Measurements from ENCODE around the gene TBC1D9B.

TBC1D9B gene

GRCh38 chr5:179893076-179893957 lies 14.4 kb downstream of the TBC1D9B start:
- H3K27ac ChIP-seq (ENCODE audit: low read length): no peak overlapping the region
- H3K4me3 ChIP-seq (ENCODE audit: low read length): no peak overlapping the region
- no peaks in the 10 kb centered on the region for H3K4me1 ChIP-seq (ENCODE audit: low read length)
- no peaks in the 10 kb centered on the region for H3K79me2 ChIP-seq (ENCODE audit: low read length)
- peaks cover 71% of the 10 kb centered on the region for H3K36me3 ChIP-seq (replicated peaks; ENCODE audit: low read depth, low read length)
- no peaks in the 10 kb centered on the region for H3K27me3 ChIP-seq (ENCODE audit: low read depth, low read length)
- H3K9me3 ChIP-seq (ENCODE audit: insufficient read depth, low read length): no peaks in the 10 kb centered on the region
- H2AFZ ChIP-seq (ENCODE audit: low read depth, low read length): no peak overlapping the region
- TF ChIP-seq CTCF (IDR thresholded peaks at IDR 0.05; ENCODE audit: low read depth, low read length) (no peak), EZH2phosphoT487 (IDR thresholded peaks at IDR 0.05; ENCODE audit: low read depth) (no peak)
- no peak overlapping the region for H3K4me2 ChIP-seq (ENCODE audit: low read length)
- no peak overlapping the region for H3K9ac ChIP-seq (ENCODE audit: low read length)
- H4K20me1 ChIP-seq (ENCODE audit: insufficient read depth, low read length): no peaks in the 10 kb centered on the region

GRCh38 chr5:179892255-179892654 lies 15.4 kb downstream of the TBC1D9B start:
- Histone ChIP-seq H4K20me1 (ENCODE audit: insufficient read depth, low read length) (no peaks in the 10 kb centered on the region), H3K36me3 (replicated peaks; ENCODE audit: low read depth, low read length) (peaks cover 76% of the 10 kb centered on the region), H3K4me1 (ENCODE audit: low read length) (no peaks in the 10 kb centered on the region), H3K27ac (ENCODE audit: low read length) (no peak overlapping the region), H2AFZ (ENCODE audit: low read depth, low read length) (no peak overlapping the region), H3K79me2 (ENCODE audit: low read length) (no peaks in the 10 kb centered on the region), H3K4me2 (ENCODE audit: low read length) (no peak overlapping the region), H3K9ac (ENCODE audit: low read length) (no peak overlapping the region), H3K27me3 (ENCODE audit: low read depth, low read length) (no peaks in the 10 kb centered on the region), H3K9me3 (ENCODE audit: insufficient read depth, low read length) (no peaks in the 10 kb centered on the region), H3K4me3 (ENCODE audit: low read length) (no peak overlapping the region)
- TF ChIP-seq EZH2phosphoT487 (IDR thresholded peaks at IDR 0.05; ENCODE audit: low read depth): no peak
- 0 out of 2 replicates have a peak, but pooled peaks have one; percentile 7 for TF ChIP-seq CTCF (IDR thresholded peaks at IDR 0.05; ENCODE audit: low read depth, low read length)

GRCh38 chr5:179890751-179891682 lies 16.7 kb downstream of the TBC1D9B start:
- Histone ChIP-seq H3K4me1 (ENCODE audit: low read length) (no peaks in the 10 kb centered on the region), H3K79me2 (ENCODE audit: low read length) (no peaks in the 10 kb centered on the region), H4K20me1 (ENCODE audit: insufficient read depth, low read length) (no peaks in the 10 kb centered on the region), H3K36me3 (replicated peaks; ENCODE audit: low read depth, low read length) (peaks cover 85% of the 10 kb centered on the region), H3K27me3 (ENCODE audit: low read depth, low read length) (no peaks in the 10 kb centered on the region), H3K4me2 (ENCODE audit: low read length) (no peak overlapping the region), H3K9me3 (ENCODE audit: insufficient read depth, low read length) (no peaks in the 10 kb centered on the region), H3K9ac (ENCODE audit: low read length) (no peak overlapping the region), H2AFZ (ENCODE audit: low read depth, low read length) (no peak overlapping the region), H3K27ac (ENCODE audit: low read length) (no peak overlapping the region), H3K4me3 (ENCODE audit: low read length) (no peak overlapping the region)
- TF ChIP-seq CTCF (IDR thresholded peaks at IDR 0.05; ENCODE audit: low read depth, low read length) (no peak), EZH2phosphoT487 (IDR thresholded peaks at IDR 0.05; ENCODE audit: low read depth) (no peak)

- no peak for TF ChIP-seq CTCF (IDR thresholded peaks at IDR 0.05; ENCODE audit: low read depth, low read length)
- TF ChIP-seq EZH2phosphoT487 (IDR thresholded peaks at IDR 0.05; ENCODE audit: low read depth): no peak
- H3K79me2 ChIP-seq (ENCODE audit: low read length): no peaks in the 10 kb centered on the region
- no peak overlapping the region for H3K9ac ChIP-seq (ENCODE audit: low read length)
- H3K36me3 ChIP-seq (replicated peaks; ENCODE audit: low read depth, low read length): peaks cover 88% of the 10 kb centered on the region
- no peaks in the 10 kb centered on the region for H3K4me1 ChIP-seq (ENCODE audit: low read length)
- H2AFZ ChIP-seq (ENCODE audit: low read depth, low read length): no peak overlapping the region
- H3K9me3 ChIP-seq (ENCODE audit: insufficient read depth, low read length): no peaks in the 10 kb centered on the region; the same call in 1 of the 2 replicates
- no peaks in the 10 kb centered on the region for H3K27me3 ChIP-seq (ENCODE audit: low read depth, low read length)
- H3K4me2 ChIP-seq (ENCODE audit: low read length): no peak overlapping the region
- H3K27ac ChIP-seq (ENCODE audit: low read length): no peak overlapping the region
- no peak overlapping the region for H3K4me3 ChIP-seq (ENCODE audit: low read length)
- H4K20me1 ChIP-seq (ENCODE audit: insufficient read depth, low read length): no peaks in the 10 kb centered on the region
Measured at GRCh38 chr5:179889885-179890284, 17.8 kb downstream of the TBC1D9B start.
